CD4-positive, alpha-beta T cell treated with Interleukin-6 at 100 ng/mL for 8 hours (primary cell): Measurements from ENCODE around the gene TNXB.
"Not testable (repeated sequence)": the region's sequence is repeated elsewhere in the genome, so short reads cannot be mapped to it uniquely, and the experiment has no call there.

ENCODE experiments used
- DNase-seq: peaks from one replicate; pipeline ENCODE4 v3.0.0-alpha.2; 2020; ENCODE audit warnings: mixed read lengths, low spot score

The TNXB gene

GRCh38 chr6:32085759-32086459, 23.2 kb downstream of the TNXB start:
- DNase-seq: no peak

- DNase-seq: no peak
Measured at GRCh38 chr6:32084780-32085179, 24.4 kb downstream of the TNXB start.

- DNase-seq: no peak
Measured at GRCh38 chr6:32083812-32084768, 25.0 kb downstream of the TNXB start.

- DNase-seq: no peak
Measured at GRCh38 chr6:32082935-32083334, 26.2 kb downstream of the TNXB start.

- no peak for DNase-seq
Measured at GRCh38 chr6:32082478-32082877, 26.7 kb downstream of the TNXB start.

- DNase-seq: no peak
Measured at GRCh38 chr6:32081168-32081990, 27.8 kb downstream of the TNXB start.

DNA sequence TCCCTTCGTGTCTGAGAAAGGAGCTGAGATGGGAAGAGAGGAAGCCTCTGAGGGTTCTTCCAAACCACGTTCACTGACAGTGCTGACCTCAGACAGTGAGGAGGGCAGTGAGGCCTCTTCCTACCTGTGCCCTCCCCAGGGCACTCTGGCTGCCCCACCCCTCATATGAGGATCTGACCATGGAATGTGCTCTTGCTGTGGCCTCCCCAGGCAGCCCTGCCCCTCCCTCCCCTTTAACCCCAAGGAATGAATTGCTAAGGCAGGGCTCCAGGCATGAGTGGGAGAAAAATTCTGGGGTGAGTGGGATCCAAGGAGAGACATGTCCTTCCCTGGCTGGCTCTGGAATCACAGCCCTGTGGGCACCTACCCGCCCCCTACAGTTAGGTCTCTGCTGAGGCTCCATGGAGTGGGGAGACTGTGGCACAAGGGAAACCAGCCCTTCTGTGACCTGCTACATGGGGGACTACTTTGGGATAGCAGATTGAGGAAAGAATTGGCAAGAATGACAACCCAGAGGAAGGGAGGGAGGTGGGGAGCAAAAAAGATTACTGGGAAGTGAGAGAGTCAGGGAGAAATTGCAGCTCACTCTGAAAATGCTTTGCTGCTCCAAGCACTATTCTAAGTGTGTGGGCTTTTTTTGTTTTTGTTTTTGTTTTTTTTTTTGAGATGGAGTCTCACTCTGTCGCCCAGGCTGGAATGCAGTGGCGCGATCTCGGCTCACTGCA, 29.4 kb downstream of the TNXB start:
- no peak for DNase-seq

DNA sequence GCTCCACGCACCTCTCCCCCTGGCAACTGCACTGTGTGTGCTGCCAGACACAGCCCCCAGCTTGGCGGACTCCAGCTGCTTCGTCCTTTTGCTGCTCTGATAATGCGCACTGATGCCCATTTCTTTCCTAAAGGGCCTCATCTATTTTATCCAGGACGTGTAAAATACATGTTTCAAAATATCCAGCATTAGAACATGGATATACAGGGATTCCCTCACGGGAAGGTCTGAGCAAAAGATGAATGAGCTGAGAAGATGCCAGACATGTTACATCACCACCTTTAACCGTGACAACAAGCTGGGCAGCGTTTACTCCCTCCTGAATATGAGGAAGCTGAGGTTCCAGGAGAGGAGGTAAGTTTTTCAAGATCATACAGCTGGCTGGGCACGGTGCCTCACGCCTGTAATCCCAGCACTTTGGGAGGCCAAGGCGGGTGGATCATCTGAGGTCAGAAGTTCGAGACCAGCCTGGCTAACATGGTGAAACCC, 32.8 kb downstream of the TNXB start:
- no peak for DNase-seq

DNA sequence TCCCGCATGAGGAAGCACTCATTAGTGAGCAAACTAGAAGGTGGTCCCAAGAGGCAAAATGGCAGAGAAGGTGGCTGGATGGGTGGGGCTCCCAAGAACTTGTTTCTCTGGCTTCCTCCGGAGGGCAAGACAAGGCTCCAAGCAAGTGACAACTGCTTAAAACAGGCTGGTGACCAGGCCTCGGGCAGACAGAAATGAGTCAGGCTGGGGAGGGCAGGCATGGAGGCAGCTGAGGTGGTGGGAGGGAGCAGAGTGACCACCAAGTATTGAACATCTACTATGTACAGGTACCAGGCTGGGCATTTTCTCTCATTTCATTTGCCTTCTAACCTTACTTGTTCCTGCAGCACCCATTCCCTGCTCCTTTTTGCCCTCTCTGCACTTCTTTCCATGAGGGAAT, 33.4 kb downstream of the TNXB start:
- DNase-seq: no peak

DNA sequence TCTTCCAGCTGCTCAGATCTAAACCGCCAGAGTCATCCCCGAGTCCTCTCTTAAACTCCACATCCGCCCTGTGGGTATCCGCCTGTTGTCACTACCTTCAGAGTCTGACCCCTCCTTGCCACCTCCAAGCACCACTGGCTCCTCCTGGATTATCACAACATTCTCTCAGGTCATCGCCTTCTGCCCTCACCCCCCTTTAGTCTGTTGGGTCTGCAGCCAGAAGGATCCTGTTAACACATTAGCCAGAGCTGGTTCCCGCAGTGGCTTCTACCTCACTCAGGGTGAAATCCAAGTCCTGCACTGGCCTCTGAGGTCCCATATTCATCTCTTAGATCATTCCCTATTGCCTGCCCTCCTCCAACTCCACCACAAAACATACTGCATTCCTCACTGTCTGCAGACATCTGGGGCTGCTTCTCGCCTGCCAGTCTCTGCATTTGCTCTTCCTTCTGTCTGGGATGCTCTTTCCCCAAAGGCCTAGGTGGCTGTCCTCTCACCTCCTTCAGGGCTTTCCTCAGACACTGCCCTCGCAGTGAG, 34.1 kb downstream of the TNXB start:
- no peak for DNase-seq

DNA sequence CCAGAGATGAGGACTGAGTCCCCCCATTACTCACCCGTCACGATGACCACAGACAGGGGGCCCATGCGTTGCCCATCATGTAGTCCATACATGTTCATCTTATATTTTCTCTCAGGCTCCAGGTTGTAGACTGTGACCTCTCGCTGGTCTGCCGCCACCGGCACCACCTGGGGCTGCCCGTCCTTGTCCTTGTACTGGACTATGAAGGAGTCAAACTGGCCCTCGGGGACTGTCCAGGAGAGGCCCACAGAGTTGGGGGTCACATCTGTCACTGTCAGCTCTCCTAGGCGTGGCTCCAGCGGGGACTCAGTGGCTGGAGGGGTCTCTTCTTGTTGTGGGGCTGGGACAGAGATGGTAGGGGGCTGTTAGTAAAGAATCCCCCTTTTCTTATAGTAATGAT, 35.5 kb downstream of the TNXB start:
- no peak for DNase-seq

GRCh38 chr6:32073101-32073500, 36.0 kb downstream of the TNXB start:
- DNase-seq: no peak

- DNase-seq: no peak
Measured at GRCh38 chr6:32070814-32071543, 38.2 kb downstream of the TNXB start.

DNA sequence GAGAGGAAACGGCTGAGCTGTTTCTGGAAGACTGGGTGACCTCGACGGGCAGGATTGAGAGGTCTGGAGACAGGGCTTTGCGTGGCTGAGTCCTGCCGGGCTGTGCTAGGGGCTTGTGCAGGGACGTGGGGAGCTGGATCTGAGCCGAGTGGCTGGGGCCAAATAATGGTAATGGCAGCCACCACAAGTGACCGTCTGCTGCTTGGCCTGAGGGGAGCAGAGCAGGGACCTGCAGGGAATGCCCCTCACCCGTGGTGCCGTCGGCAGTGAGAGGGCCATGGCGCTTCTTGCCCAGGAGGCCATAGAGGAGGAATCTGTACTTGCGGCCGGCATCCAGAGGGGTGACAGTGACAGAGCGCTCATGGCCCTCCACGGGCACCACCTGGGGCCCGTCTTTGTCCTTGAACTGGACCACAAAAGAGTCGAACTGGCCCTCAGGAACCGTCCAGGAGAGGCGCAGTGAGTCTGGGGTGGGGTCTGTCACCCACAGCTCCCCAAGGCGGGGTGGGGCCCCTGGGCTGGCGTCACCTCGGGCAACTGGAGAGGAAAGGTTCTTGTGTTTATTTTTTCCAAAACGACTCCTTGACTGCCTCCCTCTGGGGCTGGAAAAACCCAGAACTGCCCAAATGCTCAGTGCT, 39.1 kb downstream of the TNXB start:
- no peak for DNase-seq

DNA sequence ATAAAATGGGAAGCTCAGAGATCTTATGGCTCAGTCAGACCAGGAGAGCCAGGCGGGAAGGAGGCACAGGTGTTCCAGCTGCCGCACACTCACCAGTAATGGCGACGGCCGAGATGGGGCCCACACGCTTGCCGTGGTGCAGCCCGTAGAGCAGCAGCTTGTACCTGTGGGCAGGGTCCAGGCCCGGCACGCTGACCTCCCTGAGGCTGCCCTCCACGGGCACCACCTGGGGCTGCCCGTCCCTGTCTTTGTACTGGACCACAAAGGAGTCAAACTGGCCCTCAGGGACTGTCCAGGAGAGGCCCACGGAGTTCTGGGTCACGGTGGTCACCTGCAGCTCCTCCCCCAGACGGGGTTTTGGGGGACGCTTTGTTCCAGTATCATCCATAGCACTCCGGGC, 39.7 kb downstream of the TNXB start:
- DNase-seq: no peak

DNA sequence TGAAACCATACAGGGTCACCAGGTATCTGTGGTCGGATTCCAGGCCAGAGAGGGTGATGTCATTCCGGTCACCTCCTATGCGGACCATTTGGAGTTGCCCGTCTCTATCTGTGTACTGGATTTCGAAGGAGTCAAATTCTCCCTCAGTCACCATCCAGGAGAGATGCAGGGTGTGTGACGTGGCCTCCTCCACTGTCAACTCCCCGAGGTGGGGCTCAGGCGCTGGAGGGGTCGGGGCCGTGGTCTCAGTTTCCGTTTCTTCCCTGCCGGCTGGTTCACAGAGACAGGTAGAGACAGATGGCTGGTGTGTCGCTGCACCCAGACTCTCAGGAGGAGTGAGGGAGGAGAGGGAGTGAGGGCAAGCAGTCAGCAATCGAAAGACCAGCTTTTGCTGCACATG, 40.3 kb downstream of the TNXB start:
- no peak for DNase-seq

GRCh38 chr6:32068315-32068714, 40.8 kb downstream of the TNXB start:
- DNase-seq: not testable (repeated sequence)

DNA sequence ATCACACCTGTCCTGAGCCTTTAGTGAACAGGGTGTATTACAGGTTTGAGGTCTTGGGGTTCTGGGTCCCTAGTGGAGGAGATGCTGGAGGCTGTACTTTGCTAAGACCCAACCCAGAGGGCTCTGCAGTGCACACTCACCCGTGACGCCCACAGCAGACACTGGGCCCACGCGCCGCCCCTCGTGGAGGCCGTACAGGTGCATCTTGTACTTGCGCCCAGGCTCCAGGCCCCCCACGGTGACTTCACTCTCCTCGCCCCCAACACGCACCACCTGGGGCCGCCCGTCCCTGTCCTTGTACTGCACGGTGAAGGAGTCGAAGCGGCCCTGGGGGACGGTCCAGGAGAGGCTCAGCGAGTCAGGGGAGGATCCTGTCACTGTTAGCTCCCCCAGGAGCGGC, 41.6 kb downstream of the TNXB start:
- DNase-seq: not testable (repeated sequence)

GRCh38 chr6:32064706-32065105, 44.4 kb downstream of the TNXB start:
- no peak for DNase-seq
